Measurements from ENCODE around the gene RNF115. TPM values are rescaled to one million over a fixed set of nuclear protein-coding genes. Genes with fewer than 3 reads are reported as not detected.

RNF115 gene
- 14.2 TPM for total RNA-seq
- long read RNA-seq, full-length matches to known transcripts: 23 of 45 reads
- long read RNA-seq, partial matches to known transcripts: 2 of 45 reads
- long read RNA-seq, other reads (novel, unspliced or antisense): 20 of 45 reads

- TF ChIP-seq CTCF (IDR thresholded peaks at IDR 0.05): no peak
- Histone ChIP-seq H3K4me3 (peak within 1 kb of the TSS; percentile 83), H3K9me3 (no peaks in the 10 kb centered on the region), H3K27ac (peak within 1 kb of the TSS; percentile 96), H3K36me3 (peaks cover 31% of the 10 kb centered on the region), H3K4me1 (peaks cover 11% of the 10 kb centered on the region), H3K27me3 (ENCODE audit: low read depth) (no peaks in the 10 kb centered on the region)
- peak; percentile 97 for ATAC-seq
- intact Hi-C loops (cut with DNase I): no loop called here
- DNase-seq: peak; percentile 94
Observed at GRCh38 chr1:145823565-145824498, at the start of gene RNF115, which contains the start of gene POLR3C. TSS of gene RNF115 (minus strand) at chr1:145824095. CDS start at chr1:145823873, 222 bp downstream. TSS of gene POLR3C (plus strand) at chr1:145824200. CDS start at chr1:145825777, 1,577 bp downstream.

GRCh38 chr1:145871994-145872924 is 48.4 kb upstream of the RNF115 start:
- peak; percentile 65 for DNase-seq
- H3K9me3 ChIP-seq: no peaks in the 10 kb centered on the region
- ATAC-seq: peak; percentile 79 to 80
- peaks cover 22% of the 10 kb centered on the region for H3K4me1 ChIP-seq
- peak overlapping the region; percentile 54 for H3K4me3 ChIP-seq
- no peak for TF ChIP-seq CTCF (IDR thresholded peaks at IDR 0.05)
- H3K36me3 ChIP-seq: no peaks in the 10 kb centered on the region
- peak overlapping the region; percentile 72 for H3K27ac ChIP-seq
- H3K27me3 ChIP-seq (ENCODE audit: low read depth): peaks cover 6% of the 10 kb centered on the region
- intact Hi-C loops (cut with DNase I): no loop called here

GRCh38 chr1:145868232-145868631 is 44.3 kb upstream of the RNF115 start:
- no peak for TF ChIP-seq CTCF (IDR thresholded peaks at IDR 0.05)
- H3K36me3 ChIP-seq: no peaks in the 10 kb centered on the region
- ATAC-seq: no peak
- H3K27ac ChIP-seq: no peak overlapping the region
- H3K27me3 ChIP-seq (ENCODE audit: low read depth): peaks cover 6% of the 10 kb centered on the region
- peaks cover 21% of the 10 kb centered on the region for H3K4me1 ChIP-seq
- H3K9me3 ChIP-seq: no peaks in the 10 kb centered on the region
- intact Hi-C loops (cut with DNase I): no loop called here
- no peak for DNase-seq
- H3K4me3 ChIP-seq: no peak overlapping the region

GRCh38 chr1:145863282-145864018 is 39.6 kb upstream of the RNF115 start:
- no peak overlapping the region for H3K27ac ChIP-seq
- ATAC-seq: no peak

More at GRCh38 chr1:145863282-145864018, 39.6 kb upstream of the RNF115 start:
- H3K36me3 ChIP-seq: no peaks in the 10 kb centered on the region
- no peak overlapping the region for H3K4me3 ChIP-seq
- no peak for DNase-seq
- no peak for TF ChIP-seq CTCF (IDR thresholded peaks at IDR 0.05)
- intact Hi-C loops (cut with DNase I): no loop called here
- no peaks in the 10 kb centered on the region for H3K9me3 ChIP-seq
- peaks cover 7% of the 10 kb centered on the region for H3K4me1 ChIP-seq
- H3K27me3 ChIP-seq (ENCODE audit: low read depth): no peaks in the 10 kb centered on the region

Data from lower lobe of right lung (tissue), 2 donors.